ENCODE results near the gene TMEM150C. TPM values are rescaled to one million over a fixed set of nuclear protein-coding genes. Genes with fewer than 3 reads are reported as not detected.

TMEM150C gene
- polyA plus RNA-seq, 2 of the 4 experiments (the other 2 are of a cell fraction): 1.5 to 2.1 TPM

DNA sequence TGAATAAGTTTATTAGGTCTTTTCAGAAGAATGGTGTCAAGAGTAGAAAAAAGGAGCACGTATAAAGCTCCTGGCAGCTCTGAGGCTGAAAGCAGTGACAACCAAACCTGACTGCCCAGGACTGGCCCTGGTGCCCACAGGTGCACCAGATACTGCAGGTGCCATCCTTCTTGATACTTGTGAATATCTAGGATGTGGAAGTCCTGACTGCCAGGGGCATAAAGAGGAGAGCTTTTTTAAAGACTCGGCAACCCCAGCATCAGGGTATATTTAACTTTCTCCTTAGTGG lies 60.7 kb downstream of the TMEM150C start:
- ATAC-seq: no peak
- Histone ChIP-seq H3K9me3 (no peaks in the 10 kb centered on the region), H3K4me2 (no peak overlapping the region), H3K4me1 (no peaks in the 10 kb centered on the region), H3K27ac (no peak overlapping the region), H3K4me3 (no peak overlapping the region)
- no peak for FAIRE-seq
- TF ChIP-seq POLR2A (IDR thresholded peaks at IDR 0.05; ENCODE audit: low read length) (no peak), POLR2AphosphoS2 (conservative IDR thresholded peaks at IDR 0.05; ENCODE audit: low read length) (no peak), RCOR1 (IDR thresholded peaks at IDR 0.05; ENCODE audit: low read depth, low read length) (no peak), HDAC2 (IDR thresholded peaks at IDR 0.05) (no peak), EP300 (IDR thresholded peaks at IDR 0.05) (no peak), TP53 (CRISPR knock-in tag; IDR thresholded peaks at IDR 0.05) (no peak), CHD2 (IDR thresholded peaks at IDR 0.05; ENCODE audit: low read length, partially characterized antibody) (no peak)
- TF ChIP-seq, protein P1, sequence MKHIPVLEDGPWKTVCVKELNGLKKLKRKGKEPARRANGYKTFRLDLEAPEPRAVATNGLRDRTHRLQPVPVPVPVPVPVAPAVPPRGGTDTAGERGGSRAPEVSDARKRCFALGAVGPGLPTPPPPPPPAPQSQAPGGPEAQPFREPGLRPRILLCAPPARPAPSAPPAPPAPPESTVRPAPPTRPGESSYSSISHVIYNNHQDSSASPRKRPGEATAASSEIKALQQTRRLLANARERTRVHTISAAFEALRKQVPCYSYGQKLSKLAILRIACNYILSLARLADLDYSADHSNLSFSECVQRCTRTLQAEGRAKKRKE (CRISPR knock-in tag; IDR thresholded peaks at IDR 0.05; ENCODE audit: low read depth): no peak
- TF ChIP-seq, protein P2, sequence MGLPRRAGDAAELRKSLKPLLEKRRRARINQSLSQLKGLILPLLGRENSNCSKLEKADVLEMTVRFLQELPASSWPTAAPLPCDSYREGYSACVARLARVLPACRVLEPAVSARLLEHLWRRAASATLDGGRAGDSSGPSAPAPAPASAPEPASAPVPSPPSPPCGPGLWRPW (IDR thresholded peaks at IDR 0.05): no peak
- TF ChIP-seq, protein P3, sequence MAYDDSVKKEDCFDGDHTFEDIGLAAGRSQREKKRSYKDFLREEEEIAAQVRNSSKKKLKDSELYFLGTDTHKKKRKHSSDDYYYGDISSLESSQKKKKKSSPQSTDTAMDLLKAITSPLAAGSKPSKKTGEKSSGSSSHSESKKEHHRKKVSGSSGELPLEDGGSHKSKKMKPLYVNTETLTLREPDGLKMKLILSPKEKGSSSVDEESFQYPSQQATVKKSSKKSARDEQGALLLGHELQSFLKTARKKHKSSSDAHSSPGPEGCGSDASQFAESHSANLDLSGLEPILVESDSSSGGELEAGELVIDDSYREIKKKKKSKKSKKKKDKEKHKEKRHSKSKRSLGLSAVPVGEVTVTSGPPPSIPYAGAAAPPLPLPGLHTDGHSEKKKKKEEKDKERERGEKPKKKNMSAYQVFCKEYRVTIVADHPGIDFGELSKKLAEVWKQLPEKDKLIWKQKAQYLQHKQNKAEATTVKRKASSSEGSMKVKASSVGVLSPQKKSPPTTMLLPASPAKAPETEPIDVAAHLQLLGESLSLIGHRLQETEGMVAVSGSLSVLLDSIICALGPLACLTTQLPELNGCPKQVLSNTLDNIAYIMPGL (CRISPR knock-in tag; IDR thresholded peaks at IDR 0.05; ENCODE audit: borderline replicate concordance): no peak
- ChIA-PET POLR2A (no interaction called here), CTCF (no interaction called here)
- DNase-seq (ENCODE audit: low read depth in 1 of 2, low spot score in 1 of 2): no peak
- 93% methylated on average over 1 of the region's 2 CpGs for WGBS (ENCODE audit: missing lambda C conversion rate)

DNA sequence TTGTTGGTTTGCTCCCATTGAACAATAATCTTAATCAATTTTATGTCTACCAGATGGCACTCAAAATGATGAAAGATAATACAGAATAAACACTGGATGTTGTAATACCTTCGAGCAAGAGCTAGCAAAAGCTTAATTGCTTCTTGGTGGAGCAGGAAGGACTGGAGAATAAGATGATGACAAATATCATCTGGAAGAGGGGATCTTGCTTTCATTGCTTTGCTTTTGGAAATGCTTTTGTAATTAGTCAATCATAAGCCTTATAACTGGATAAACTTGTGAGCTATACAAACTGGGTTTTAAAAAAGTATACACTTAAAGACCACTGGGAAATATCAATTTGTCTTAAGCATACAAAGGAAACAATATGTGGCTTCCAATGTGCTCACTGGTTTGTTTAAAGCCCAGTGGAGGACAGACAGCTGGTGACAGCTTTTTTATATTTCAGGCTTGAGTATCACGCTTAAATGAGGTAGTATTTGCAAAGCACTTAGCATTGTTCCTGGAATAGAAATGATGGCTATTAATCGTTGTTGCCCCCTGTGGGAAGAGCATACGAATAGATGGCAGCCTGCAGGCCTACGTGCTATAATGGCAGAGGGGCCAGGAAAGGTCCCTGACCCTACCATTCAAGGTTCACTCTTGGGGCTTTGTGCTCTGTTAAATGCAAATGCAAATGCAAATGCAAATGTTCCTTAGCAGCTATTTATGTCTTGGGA lies 61.2 kb downstream of the TMEM150C start:
- H3K4me2 ChIP-seq: no peak overlapping the region

DNA sequence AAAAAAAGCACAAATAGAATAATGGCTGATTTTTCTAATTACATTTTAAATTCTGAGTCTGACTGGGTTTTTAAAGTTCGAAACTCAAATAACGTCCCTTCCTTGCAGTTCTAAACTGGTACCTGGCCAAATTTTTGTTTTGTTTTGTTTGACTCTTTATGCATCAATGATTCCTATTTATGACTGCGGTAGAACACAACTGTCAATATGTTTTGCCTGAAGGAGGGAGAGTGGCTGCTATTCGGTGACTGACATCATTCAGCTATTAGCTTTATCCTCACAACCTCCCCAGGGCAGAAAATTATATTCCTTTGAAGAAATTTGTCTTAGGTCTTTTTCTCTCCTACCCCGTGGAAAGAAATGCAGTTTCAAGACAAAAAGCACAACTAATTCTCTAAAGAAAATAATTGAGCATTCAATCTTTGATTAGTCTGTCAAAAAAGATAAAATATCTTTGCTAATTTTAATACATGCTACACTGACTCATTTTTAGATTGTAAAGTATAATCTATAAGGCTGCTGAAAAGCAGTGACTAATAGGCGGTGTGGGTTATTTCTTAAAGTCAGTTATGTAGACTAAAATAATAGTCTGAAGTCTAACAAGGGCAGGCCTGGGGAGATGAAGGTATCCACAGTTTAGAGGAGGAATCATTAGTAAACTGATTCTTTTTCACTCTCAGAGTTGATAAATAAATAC lies 61.9 kb downstream of the TMEM150C start:
- DNase-seq (ENCODE audit: low read depth in 1 of 2, low spot score in 1 of 2) (no peak), FAIRE-seq (no peak), ATAC-seq (no peak)
- Histone ChIP-seq H3K4me3 (no peak overlapping the region), H3K9me3 (no peaks in the 10 kb centered on the region), H3K27ac (no peak overlapping the region), H3K4me1 (no peaks in the 10 kb centered on the region), H3K4me2 (no peak overlapping the region)
- CTCF ChIA-PET: no interaction called here
- POLR2A ChIA-PET: no interaction called here
- WGBS (ENCODE audit: missing lambda C conversion rate): 74% methylated on average over 6 of the region's 6 CpGs
- TF ChIP-seq, protein P4, sequence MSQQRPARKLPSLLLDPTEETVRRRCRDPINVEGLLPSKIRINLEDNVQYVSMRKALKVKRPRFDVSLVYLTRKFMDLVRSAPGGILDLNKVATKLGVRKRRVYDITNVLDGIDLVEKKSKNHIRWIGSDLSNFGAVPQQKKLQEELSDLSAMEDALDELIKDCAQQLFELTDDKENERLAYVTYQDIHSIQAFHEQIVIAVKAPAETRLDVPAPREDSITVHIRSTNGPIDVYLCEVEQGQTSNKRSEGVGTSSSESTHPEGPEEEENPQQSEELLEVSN (IDR thresholded peaks at IDR 0.05; ENCODE audit: borderline replicate concordance, low read depth): no peak
- TF ChIP-seq POLR2A (IDR thresholded peaks at IDR 0.05; ENCODE audit: low read length): no peak
- TF ChIP-seq MYC (IDR thresholded peaks at IDR 0.05; ENCODE audit: borderline replicate concordance, low read length): no peak
- TF ChIP-seq FOXS1 (CRISPR knock-in tag; IDR thresholded peaks at IDR 0.05): no peak
- TF ChIP-seq CBX8 (IDR thresholded peaks at IDR 0.05): no peak
- TF ChIP-seq, protein P3 (CRISPR knock-in tag; IDR thresholded peaks at IDR 0.05; ENCODE audit: borderline replicate concordance): no peak
- TF ChIP-seq HOXB5 (CRISPR knock-in tag; IDR thresholded peaks at IDR 0.05): no peak
- TF ChIP-seq CHD2 (IDR thresholded peaks at IDR 0.05; ENCODE audit: low read length, partially characterized antibody): no peak
- no peak for TF ChIP-seq RNF2 (IDR thresholded peaks at IDR 0.05; ENCODE audit: borderline replicate concordance, low read depth)
- no peak for TF ChIP-seq RCOR1 (IDR thresholded peaks at IDR 0.05; ENCODE audit: low read depth, low read length)
- TF ChIP-seq CBX2 (IDR thresholded peaks at IDR 0.05; ENCODE audit: borderline replicate concordance, low read depth): no peak
- TF ChIP-seq SREBF2 (IDR thresholded peaks at IDR 0.05): no peak
- no peak for TF ChIP-seq TP53 (CRISPR knock-in tag; IDR thresholded peaks at IDR 0.05)
- TF ChIP-seq NFE2L2 (conservative IDR thresholded peaks at IDR 0.05; ENCODE audit: low read length): no peak

More for the DNA sequence above, 61.2 kb downstream of the TMEM150C start:
- Histone ChIP-seq H3K4me3 (no peak overlapping the region), H3K27ac (no peak overlapping the region), H3K4me1 (no peaks in the 10 kb centered on the region), H3K9me3 (no peaks in the 10 kb centered on the region)
- ChIA-PET POLR2A (no interaction called here), CTCF (no interaction called here)
- WGBS (ENCODE audit: missing lambda C conversion rate): 53% methylated on average over 5 of the region's 5 CpGs
- TF ChIP-seq JUNB (IDR thresholded peaks at IDR 0.05): no peak
- TF ChIP-seq ZSCAN20 (CRISPR knock-in tag; IDR thresholded peaks at IDR 0.05): no peak
- TF ChIP-seq, protein P4 (IDR thresholded peaks at IDR 0.05; ENCODE audit: borderline replicate concordance, low read depth): no peak
- TF ChIP-seq ZC3H11A (IDR thresholded peaks at IDR 0.05): no peak
- no peak for TF ChIP-seq TFCP2L1 (CRISPR knock-in tag; IDR thresholded peaks at IDR 0.05)
- TF ChIP-seq RNF2 (IDR thresholded peaks at IDR 0.05; ENCODE audit: borderline replicate concordance, low read depth): no peak
- TF ChIP-seq, protein P2 (IDR thresholded peaks at IDR 0.05): no peak
- TF ChIP-seq, protein P5, sequence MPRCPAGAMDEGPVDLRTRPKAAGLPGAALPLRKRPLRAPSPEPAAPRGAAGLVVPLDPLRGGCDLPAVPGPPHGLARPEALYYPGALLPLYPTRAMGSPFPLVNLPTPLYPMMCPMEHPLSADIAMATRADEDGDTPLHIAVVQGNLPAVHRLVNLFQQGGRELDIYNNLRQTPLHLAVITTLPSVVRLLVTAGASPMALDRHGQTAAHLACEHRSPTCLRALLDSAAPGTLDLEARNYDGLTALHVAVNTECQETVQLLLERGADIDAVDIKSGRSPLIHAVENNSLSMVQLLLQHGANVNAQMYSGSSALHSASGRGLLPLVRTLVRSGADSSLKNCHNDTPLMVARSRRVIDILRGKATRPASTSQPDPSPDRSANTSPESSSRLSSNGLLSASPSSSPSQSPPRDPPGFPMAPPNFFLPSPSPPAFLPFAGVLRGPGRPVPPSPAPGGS (IDR thresholded peaks at IDR 0.05): no peak
- no peak for FAIRE-seq
- no peak for DNase-seq (ENCODE audit: low read depth in 1 of 2, low spot score in 1 of 2)
- no peak for ATAC-seq

Measured in A549 (cell line).